Stomach (tissue), 4 donors: Measurements from ENCODE around the gene SORCS1.

ENCODE experiments used
- CTCF ChIP-seq, 7 experiments: fragments of 450-650 bp in 4 of 7; fragments of 200-600 bp in 3 of 7; sonication (generic) in 3 of 7; IDR thresholded peaks; one replicate each; pipeline ENCODE4 v1.5.1; 2016 to 2019; ENCODE audit warnings: antibody characterized with exemption in 7 of 7, control low read depth in 2 of 7, mild to moderate bottlenecking in 1 of 7
- POLR2A ChIP-seq, 4 donors: fragments of 450-650 bp; IDR thresholded peaks; one replicate each; pipeline ENCODE4 v1.6.1; 2016; ENCODE audit warnings: antibody characterized with exemption in 4 of 4, control low read depth in 2 of 4, mild to moderate bottlenecking in 1 of 4, moderate library complexity in 1 of 4
- POLR2AphosphoS5 ChIP-seq, 3 donors: sonication (generic); formaldehyde crosslinking; IDR thresholded peaks; one replicate each; pipeline ENCODE4 v1.6.1; 2016; ENCODE audit warnings: antibody characterized with exemption in 3 of 3

- TF ChIP-seq CTCF (IDR thresholded peaks at IDR 0.05) (no peak), POLR2A (IDR thresholded peaks at IDR 0.05) (no peak), POLR2AphosphoS5 (IDR thresholded peaks at IDR 0.05) (no peak)
These were observed 512.2 kb downstream of the SORCS1 start for GRCh38 chr10:106652279-106652678.
